SK-N-SH (cell line): ENCODE results near the gene CHST11. TPM values are rescaled to one million over a fixed set of nuclear protein-coding genes. Genes with fewer than 3 reads are reported as not detected.

Experiments used
- CTCF ChIA-PET: fragments of 300-600, 350-600 bp; formaldehyde crosslinking; extraction: SDS; loops from one replicate; lab custom pipeline; 2021; lab: Yijun Ruan, JAX
- POLR2A ChIA-PET: fragments of 350-600 bp; sonication (Branson Sonifier 250); formaldehyde crosslinking; extraction: SDS; loops from one replicate; lab custom pipeline; 2020; ENCODE audit warnings: antibody characterized with exemption, inconsistent platforms; lab: Yijun Ruan, JAX
- DNase-seq: peaks from one replicate; pipeline ENCODE4 v3.0.0; 2012
- H2AFZ ChIP-seq: fragments of 200-600 bp; sonication (generic); 2 replicates; pipeline ENCODE4 v1.8.1; 2016; ENCODE audit warnings: antibody characterized with exemption, mild to moderate bottlenecking, low read depth
- H3F3A ChIP-seq: fragments of 200-600 bp; sonication (generic); replicated peaks from 2 replicates; pipeline ENCODE3; 2016; ENCODE audit warnings: antibody characterized with exemption, mild to moderate bottlenecking; ENCODE audit not compliant: insufficient read depth
- H3K27ac ChIP-seq, 2 experiments: fragments of 200-500 bp in 1 of 2; fragments of 200-600 bp in 1 of 2; sonication (Bioruptor generic) in 1 of 2; sonication (generic), shearing (Covaris generic) in 1 of 2; 2 replicates each; pipeline versions ENCODE4 v1.5.1 to v1.6.1; 2014 to 2016; ENCODE audit warnings: low read depth in 2 of 2, inconsistent platforms in 1 of 2, low read length in 1 of 2, mild to moderate bottlenecking in 1 of 2, mixed read lengths in 1 of 2
- H3K27me3 ChIP-seq: fragments of 200-600 bp; sonication (generic), shearing (Covaris generic); 2 replicates; pipeline ENCODE4 v1.6.1; 2016; ENCODE audit warnings: mixed run types; ENCODE audit not compliant: insufficient read depth
- H3K36me3 ChIP-seq, 2 experiments: fragments of 200-500 bp in 1 of 2; fragments of 200-600 bp in 1 of 2; sonication (Bioruptor generic) in 1 of 2; sonication (generic) in 1 of 2; replicated peaks in 1 of 2; 2 replicates each; pipeline versions ENCODE3 to v1.5.1; 2014 to 2016; ENCODE audit warnings: low read length in 1 of 2, mild to moderate bottlenecking in 1 of 2; ENCODE audit not compliant: insufficient read depth in 2 of 2, control insufficient read depth in 1 of 2
- H3K4me1 ChIP-seq, 2 experiments: fragments of 200-500 bp in 1 of 2; fragments of 200-600 bp in 1 of 2; sonication (Bioruptor generic) in 1 of 2; sonication (generic), shearing (Covaris generic) in 1 of 2; 2 replicates each; pipeline versions ENCODE4 v1.5.1 to v1.6.1; 2014 to 2016; ENCODE audit warnings: low read depth in 1 of 2, low read length in 1 of 2, mixed run types in 1 of 2; ENCODE audit not compliant: insufficient read depth in 2 of 2, control insufficient read depth in 1 of 2
- H3K4me2 ChIP-seq: fragments of 200-600 bp; sonication (generic), shearing (Covaris generic); 2 replicates; pipeline ENCODE4 v1.6.1; 2017; ENCODE audit warnings: mixed run types
- H3K4me3 ChIP-seq, 2 experiments: fragments of 200-500 bp in 1 of 2; fragments of 200-600 bp in 1 of 2; sonication (Bioruptor generic) in 1 of 2; sonication (generic), shearing (Covaris generic) in 1 of 2; 2 replicates each; pipeline versions ENCODE4 v1.5.1 to v1.8.1; 2014 to 2016; ENCODE audit warnings: low read depth in 2 of 2, inconsistent platforms in 1 of 2, low read length in 1 of 2, mild to moderate bottlenecking in 1 of 2, mixed read lengths in 1 of 2, moderate library complexity in 1 of 2
- H3K79me2 ChIP-seq: fragments of 200-600 bp; sonication (generic); 2 replicates; pipeline ENCODE4 v1.8.1; 2017; ENCODE audit warnings: mild to moderate bottlenecking; ENCODE audit not compliant: insufficient read depth
- H3K9ac ChIP-seq: fragments of 200-600 bp; sonication (generic); 2 replicates; pipeline ENCODE4 v1.6.1; 2017; ENCODE audit warnings: mixed run types
- H3K9me2 ChIP-seq: fragments of 200-600 bp; sonication (generic); 2 replicates; pipeline ENCODE4 v1.6.1; 2017; ENCODE audit warnings: mixed run types
- H3K9me3 ChIP-seq: fragments of 200-600 bp; sonication (generic); 2 replicates; pipeline ENCODE4 v1.6.1; 2017; ENCODE audit warnings: mixed run types, mild to moderate bottlenecking, moderate library complexity
- H4K20me1 ChIP-seq: fragments of 200-600 bp; sonication (generic); 2 replicates; pipeline ENCODE4 v1.6.1; 2017; ENCODE audit warnings: mild to moderate bottlenecking, mixed run types; ENCODE audit not compliant: insufficient read depth
- CTCF ChIP-seq: fragments of 200-600 bp; sonication (generic); IDR thresholded peaks from 2 replicates; pipeline ENCODE4 v1.6.1; 2017; ENCODE audit warnings: antibody characterized with exemption, mild to moderate bottlenecking, moderate library complexity
- ELF1 ChIP-seq: IDR thresholded peaks from 2 replicates; pipeline ENCODE4 v1.4.0; 2012
- FOXM1 ChIP-seq: IDR thresholded peaks from 2 replicates; pipeline ENCODE4 v1.4.0; 2012; ENCODE audit warnings: low read depth, mild to moderate bottlenecking
- GATA2 ChIP-seq: sonication (generic); formaldehyde crosslinking; IDR thresholded peaks from 2 replicates; pipeline ENCODE4 v1.5.0; 2020; ENCODE audit warnings: mild to moderate bottlenecking, missing genetic modification reagents
- JUND ChIP-seq: IDR thresholded peaks from 2 replicates; pipeline ENCODE4 v1.4.0; 2012
- MAX ChIP-seq: IDR thresholded peaks from 2 replicates; pipeline ENCODE4 v1.4.0; 2012; ENCODE audit warnings: low read depth
- NFIC ChIP-seq: IDR thresholded peaks from 2 replicates; pipeline ENCODE4 v1.4.0; 2012; ENCODE audit warnings: borderline replicate concordance
- NRF1 ChIP-seq: IDR thresholded peaks from 2 replicates; pipeline ENCODE4 v1.6.1; 2012; ENCODE audit warnings: low read depth, mild to moderate bottlenecking, low read length
- POLR2AphosphoS5 ChIP-seq: IDR thresholded peaks from 2 replicates; pipeline ENCODE4 v1.6.1; 2012; ENCODE audit warnings: low read depth, low read length
- RAD21 ChIP-seq: IDR thresholded peaks from 2 replicates; pipeline ENCODE4 v1.6.1; 2012; ENCODE audit warnings: mild to moderate bottlenecking, low read length
- RXRA ChIP-seq: IDR thresholded peaks from 2 replicates; pipeline ENCODE4 v1.4.0; 2012; ENCODE audit warnings: low read depth, mild to moderate bottlenecking, borderline replicate concordance
- SMC3 ChIP-seq: IDR thresholded peaks from 2 replicates; pipeline ENCODE4 v1.6.1; 2012; ENCODE audit warnings: low read depth, low read length, improper control_type of control experiment
- TAF1 ChIP-seq: IDR thresholded peaks from 2 replicates; pipeline ENCODE4 v1.6.1; 2012; ENCODE audit warnings: low read depth, mild to moderate bottlenecking, low read length, moderate library complexity, borderline replicate concordance
- TCF12 ChIP-seq: IDR thresholded peaks from 2 replicates; pipeline ENCODE4 v1.4.0; 2012
- ZBTB33 ChIP-seq: IDR thresholded peaks from 2 replicates; pipeline ENCODE4 v1.4.0; 2012; ENCODE audit warnings: low read depth, borderline replicate concordance
- WGBS: methylation state at CpG from one replicate; pipeline ENCODE4 v1.1.6; 2017; ENCODE audit warnings: low lambda C conversion rate; 5-methylcytosine and 5-hydroxymethylcytosine counted together
- polyA plus RNA-seq, 3 experiments: library from polyadenylated mRNA; depleted of rRNA; stranded (reverse); fragments of >200 nt; gene quantifications; 2 replicates each; pipeline ENCODE4 v1.2.3, GENCODE V29; 2012

Gene CHST11
- polyA plus RNA-seq, 1 of the 3 experiments (the other 2 are of a cell fraction), result 18.6 TPM

- WGBS, result 89% methylated on average over 6 of the region's 6 CpGs
- Histone ChIP-seq H3K27me3 (no peaks in the 10 kb centered on the region), H3K4me3 (no peak overlapping the region), H4K20me1 (no peaks in the 10 kb centered on the region), H3F3A (peaks cover 3% of the 10 kb centered on the region), H2AFZ (no peak overlapping the region), H3K4me2 (no peak overlapping the region), H3K27ac (no peak overlapping the region), H3K36me3 (no peaks in the 10 kb centered on the region), H3K9ac (no peak overlapping the region), H3K9me3 (no peaks in the 10 kb centered on the region), H3K9me2 (no peaks in the 10 kb centered on the region), H3K4me1 (no peaks in the 10 kb centered on the region), H3K79me2 (no peaks in the 10 kb centered on the region)
- ChIA-PET CTCF (interaction anchor here (0.9 kb wide), 1 partner anchor 575 kb away, joined by 3 read pairs; no protein-coding TSS in a partner anchor), POLR2A (no interaction called here)
- no peak for TF ChIP-seq ZBTB33
- TF ChIP-seq CTCF, result no peak
- no peak for TF ChIP-seq JUND
- TF ChIP-seq TCF12, result no peak
- TF ChIP-seq MAX, result no peak
- no peak for TF ChIP-seq POLR2AphosphoS5
- TF ChIP-seq GATA2, result no peak
- TF ChIP-seq RAD21, result no peak
- TF ChIP-seq ELF1, result no peak
- no peak for TF ChIP-seq RXRA
- TF ChIP-seq FOXM1, result no peak
- no peak for TF ChIP-seq SMC3
- TF ChIP-seq TAF1, result no peak
- TF ChIP-seq NRF1, result no peak
- no peak for TF ChIP-seq NFIC
- DNase-seq, result no peak
Measured at GRCh38 chr12:104477510-104478390, 21.0 kb downstream of the CHST11 start.
